GM19438 (cell line): ENCODE data around the gene TCF4.

Source experiments
- ATAC-seq: cut with Tn5 transposase; IDR thresholded peaks from one replicate; pipeline ENCODE4 v1.9.1; 2021; ENCODE audit warnings: low read depth; ENCODE audit not compliant: unreplicated experiment

Gene TCF4

DNA sequence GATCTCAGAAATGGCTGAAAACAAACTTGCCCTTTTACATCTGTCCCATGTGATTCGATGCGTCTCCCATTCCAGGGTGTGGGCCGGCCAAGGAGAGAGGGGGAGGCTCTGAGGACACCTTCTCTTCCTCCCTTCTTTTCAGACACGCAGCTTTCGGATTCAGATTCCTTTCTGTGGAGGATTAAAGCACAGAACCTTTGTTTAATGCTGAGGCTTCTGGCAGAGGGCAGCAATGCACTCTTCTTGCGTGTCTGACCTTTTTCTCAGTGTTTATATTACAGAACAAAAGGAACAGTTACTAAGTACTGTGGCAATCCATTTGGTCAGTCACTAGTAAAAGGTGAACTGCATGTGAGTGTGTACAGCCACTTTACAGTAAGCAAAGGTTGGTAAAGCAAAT is 359.8 kb downstream of the TCF4 start:
- ATAC-seq: no peak

DNA sequence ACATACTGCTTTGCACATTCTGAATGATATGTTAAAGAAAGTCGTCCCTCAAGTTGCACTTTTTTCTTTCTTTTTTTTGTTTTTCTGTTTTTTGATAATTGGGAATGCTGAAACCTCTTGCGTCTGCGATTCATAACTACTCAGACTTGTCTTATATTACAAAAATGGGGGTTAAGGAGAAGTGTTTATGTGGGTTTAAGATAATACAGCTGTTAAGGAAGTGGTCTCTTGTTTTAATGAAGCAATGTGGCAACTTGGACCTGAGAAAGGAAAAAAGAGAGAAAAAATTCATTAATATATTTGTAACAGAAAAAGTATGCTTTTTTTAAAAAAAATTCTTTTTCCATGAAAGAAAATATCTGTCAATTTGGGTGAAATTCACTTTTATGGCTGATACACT is 360.2 kb downstream of the TCF4 start:
- no peak for ATAC-seq

DNA sequence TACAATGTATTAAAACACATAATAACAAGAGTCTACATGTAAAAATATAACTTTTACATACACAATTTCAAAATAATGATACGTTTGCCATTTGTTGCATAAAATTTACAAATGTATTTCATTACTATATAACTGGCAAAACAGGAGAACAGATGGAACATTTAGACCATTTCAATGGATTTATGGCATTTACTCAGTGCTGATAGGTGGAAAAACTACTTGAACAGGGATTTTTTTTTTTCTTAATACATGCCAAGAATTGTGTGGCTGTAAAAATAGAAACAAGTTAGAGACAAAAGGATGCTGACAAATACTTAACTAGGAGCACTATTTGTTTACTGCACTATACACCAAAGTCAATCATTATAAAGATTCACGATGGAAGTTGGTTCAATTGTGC is 361.9 kb downstream of the TCF4 start:
- ATAC-seq: no peak

- ATAC-seq: no peak
These were observed 363.8 kb downstream of the TCF4 start for GRCh38 chr18:55224086-55224625.

GRCh38 chr18:55221622-55222021 is 366.4 kb downstream of the TCF4 start:
- ATAC-seq: no peak

GRCh38 chr18:55220523-55220922 is 367.5 kb downstream of the TCF4 start:
- ATAC-seq: peak; percentile 57

GRCh38 chr18:55219823-55220222 is 368.2 kb downstream of the TCF4 start:
- ATAC-seq: no peak

GRCh38 chr18:55219059-55219458 is 368.9 kb downstream of the TCF4 start:
- ATAC-seq: no peak

DNA sequence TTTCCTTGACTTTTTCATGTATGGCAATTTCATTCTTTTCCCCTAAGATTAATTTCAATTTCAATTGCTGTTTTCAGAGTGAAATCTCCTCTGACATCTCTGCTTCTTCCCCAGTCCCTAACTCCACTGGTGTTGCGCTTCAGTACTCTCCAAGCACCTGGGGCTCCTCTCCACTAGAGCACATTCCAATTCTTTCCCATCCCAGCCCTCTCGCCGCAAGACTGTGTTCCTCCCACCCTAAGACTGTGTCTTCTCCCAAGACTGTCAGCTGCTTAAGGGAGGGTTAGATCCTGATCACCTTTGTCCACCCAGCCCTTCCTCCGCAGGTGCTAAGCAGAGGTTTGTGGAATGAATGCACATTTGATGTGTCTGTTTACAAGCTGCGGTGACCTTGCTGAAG is 373.0 kb downstream of the TCF4 start:
- ATAC-seq: no peak

DNA sequence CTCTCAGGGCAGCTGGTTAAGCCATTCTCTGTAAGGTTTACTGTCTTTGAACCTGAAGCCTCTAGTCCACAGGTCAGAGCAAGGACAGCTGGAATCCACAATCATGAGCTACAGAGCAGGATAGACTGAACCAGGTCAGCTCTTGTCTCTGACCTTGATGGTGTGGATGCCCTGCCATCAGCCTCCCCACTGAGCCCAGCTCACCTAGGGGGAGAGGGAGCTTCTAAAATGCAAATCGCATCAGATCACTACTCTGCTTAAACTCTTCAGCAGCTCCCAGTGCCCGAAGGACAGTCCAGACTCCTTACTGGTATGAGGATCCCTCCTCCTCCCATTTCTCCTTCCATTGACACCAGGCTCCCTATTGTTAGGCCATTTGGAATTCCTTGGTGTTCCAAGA is 373.5 kb downstream of the TCF4 start:
- no peak for ATAC-seq

GRCh38 chr18:55213586-55213985 is 374.4 kb downstream of the TCF4 start:
- ATAC-seq: no peak

DNA sequence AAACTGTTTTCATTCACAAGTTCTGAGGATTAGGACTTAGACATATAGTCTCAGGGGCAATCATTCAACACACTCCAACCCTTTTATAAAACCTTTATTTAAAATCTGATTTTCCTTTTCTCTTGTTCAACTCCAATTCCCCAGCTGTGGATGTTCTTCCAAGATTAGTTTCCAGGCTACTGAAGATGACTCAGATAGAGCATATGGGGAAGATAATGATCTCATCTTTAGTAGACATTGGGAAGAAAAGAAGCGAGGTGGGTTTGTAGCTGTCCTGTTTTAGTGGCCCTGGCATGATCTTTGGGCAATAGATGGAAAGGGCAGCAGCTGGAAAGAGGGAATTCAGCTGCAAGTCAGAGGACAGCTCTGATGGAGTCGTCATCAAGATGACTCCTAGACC is 381.1 kb downstream of the TCF4 start:
- ATAC-seq: no peak

DNA sequence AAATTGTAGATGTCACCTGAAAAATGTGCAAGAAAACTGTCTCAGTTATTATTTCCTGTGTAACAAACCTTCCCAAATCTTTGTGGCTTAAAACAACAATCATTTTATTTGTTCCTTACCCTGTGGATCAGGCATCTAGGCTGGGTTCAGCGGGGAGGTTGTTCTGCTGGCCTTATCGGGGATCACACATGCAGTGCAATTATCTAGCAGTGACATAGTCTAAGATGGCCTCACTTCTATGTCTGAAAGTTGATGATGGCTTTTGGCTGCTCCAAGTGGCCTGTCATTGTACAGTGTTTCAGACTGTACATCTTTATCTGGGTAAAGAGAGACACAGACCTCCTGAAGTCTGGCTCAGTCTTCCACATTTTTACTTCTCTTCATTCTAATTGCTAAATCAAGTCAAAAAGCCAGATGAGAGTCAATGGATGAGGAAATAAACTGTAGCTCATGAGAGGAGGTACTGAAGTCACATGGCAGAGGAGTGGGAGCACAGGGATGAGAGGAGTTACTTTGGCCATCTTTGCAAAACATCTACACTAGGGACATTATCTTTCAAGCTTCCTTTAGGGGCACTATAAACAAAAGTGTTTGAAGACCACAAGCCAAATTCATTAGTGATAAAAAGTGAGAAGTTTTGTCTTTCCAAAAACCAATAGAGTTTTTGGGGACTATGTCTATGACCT is 385.6 kb downstream of the TCF4 start:
- no peak for ATAC-seq

- ATAC-seq: no peak
These were observed 388.6 kb downstream of the TCF4 start for GRCh38 chr18:55199291-55199963.

- no peak for ATAC-seq
These were observed 392.1 kb downstream of the TCF4 start for GRCh38 chr18:55195863-55196262.

DNA sequence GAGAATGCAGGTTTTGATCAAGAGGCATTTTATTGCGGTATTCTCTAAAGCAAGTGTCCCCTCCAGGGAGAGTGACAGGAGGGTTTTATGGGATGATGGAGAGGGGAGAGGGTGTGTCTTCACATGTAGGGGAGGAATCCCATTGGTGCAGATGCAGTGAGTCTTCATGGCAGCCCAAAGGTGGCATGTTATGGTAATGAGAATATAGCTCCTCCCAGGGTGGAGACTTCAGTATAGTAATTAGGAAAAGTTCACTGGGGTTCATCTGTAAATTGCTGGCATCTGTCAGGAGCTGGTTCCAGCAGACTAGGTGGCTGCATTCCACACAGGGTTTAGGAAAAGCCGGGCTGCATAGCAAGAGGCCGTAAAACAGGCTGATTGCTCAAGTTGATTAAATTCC is 398.0 kb downstream of the TCF4 start:
- no peak for ATAC-seq

GRCh38 chr18:55186588-55186987 is 401.4 kb downstream of the TCF4 start:
- ATAC-seq: no peak

DNA sequence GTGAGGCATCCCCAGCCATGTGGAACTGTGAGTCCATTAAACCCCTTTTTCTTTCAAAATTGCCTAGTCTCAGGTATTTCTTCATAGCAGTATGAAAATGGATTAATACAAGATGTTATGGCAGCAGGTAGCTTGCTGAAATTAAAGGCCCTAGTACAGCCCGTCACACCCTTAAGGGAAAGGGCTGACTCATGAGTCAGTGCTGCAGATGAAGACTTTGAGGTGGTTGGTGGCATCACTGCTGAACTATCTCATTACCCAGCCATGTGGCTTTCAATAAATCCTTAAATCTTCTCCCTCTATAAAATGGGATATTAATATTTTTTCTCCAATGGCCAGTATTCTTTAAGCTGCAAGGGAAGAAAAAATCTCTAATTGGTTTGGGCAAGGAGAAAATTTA is 402.6 kb downstream of the TCF4 start:
- no peak for ATAC-seq

GRCh38 chr18:55179835-55180234 is 408.2 kb downstream of the TCF4 start:
- ATAC-seq: no peak

DNA sequence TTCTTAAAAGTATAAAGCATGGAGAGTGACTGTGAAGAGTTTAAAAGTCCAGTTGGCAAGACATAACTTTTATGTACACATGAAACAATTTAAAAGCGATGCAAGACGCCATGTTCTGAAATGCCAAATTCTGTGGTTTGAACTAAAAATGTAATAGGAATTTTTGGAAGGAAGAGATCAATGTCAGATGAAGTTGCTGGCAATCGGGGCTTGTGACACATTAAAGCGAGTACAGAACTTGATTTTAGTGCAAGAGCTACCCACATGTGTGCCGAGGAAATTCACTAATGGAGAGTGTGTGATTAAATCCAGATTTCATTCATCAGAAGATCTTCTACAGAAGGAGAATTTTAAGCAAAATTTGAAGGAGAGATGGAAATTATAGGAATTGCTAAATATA is 408.6 kb downstream of the TCF4 start:
- no peak for ATAC-seq

- ATAC-seq: no peak
These were observed 414.7 kb downstream of the TCF4 start for GRCh38 chr18:55173291-55173690.
